Thoracic aorta (tissue), 2 donors: ENCODE results near the gene TCIRG1. TPM values are rescaled to one million over a fixed set of nuclear protein-coding genes. Genes with fewer than 3 reads are reported as not detected.

Source experiments
- ATAC-seq: fragments of 150-250 bp; one replicate; pipeline ENCODE4 v1.8.0; 2017; ENCODE audit warnings: low read depth; ENCODE audit not compliant: insufficient number of reproducible peaks, low FRiP score
- DNase-seq: peaks from one replicate; pipeline ENCODE4 v3.0.0-alpha.2; 2020; ENCODE audit warnings: low spot score
- H3K27ac ChIP-seq, 2 donors: fragments of 200-600 bp; sonication (generic); 1 replicate in 1 of 2; 2 replicates in 1 of 2; pipeline ENCODE4 v1.5.1; 2016; ENCODE audit warnings: mild to moderate bottlenecking in 2 of 2, moderate library complexity in 2 of 2
- H3K27me3 ChIP-seq: fragments of 200-600 bp; sonication (generic); replicated peaks from 2 replicates; pipeline ENCODE4 v1.6.0; 2016; ENCODE audit warnings: mild to moderate bottlenecking; ENCODE audit not compliant: insufficient read depth
- H3K36me3 ChIP-seq: fragments of 200-600 bp; sonication (generic); one replicate; pipeline ENCODE4 v1.5.1; 2016
- H3K4me1 ChIP-seq, 2 donors: fragments of 200-600 bp; sonication (generic); 1 replicate in 1 of 2; 2 replicates in 1 of 2; pipeline versions ENCODE4 v1.5.1 to v1.6.0; 2016; ENCODE audit warnings: low read depth in 2 of 2, mild to moderate bottlenecking in 1 of 2; ENCODE audit not compliant: control insufficient read depth in 1 of 2
- H3K4me3 ChIP-seq: fragments of 200-600 bp; sonication (generic); 2 replicates; pipeline ENCODE4 v1.5.1; 2016; ENCODE audit warnings: mild to moderate bottlenecking
- H3K9me3 ChIP-seq: fragments of 200-600 bp; sonication (generic); 2 replicates; pipeline ENCODE4 v1.5.1; 2016
- CTCF ChIP-seq: fragments of 200-600 bp; sonication (generic); IDR thresholded peaks from one replicate; pipeline ENCODE4 v1.5.1; 2019; ENCODE audit warnings: antibody characterized with exemption
- total RNA-seq, 2 donors: library from RNA; depleted of rRNA; stranded (reverse); fragments of >200 nt; gene quantifications; one replicate each; pipeline versions ENCODE4 v1.1.0 to v1.2.3, GENCODE V29; 2016

Gene TCIRG1
- total RNA-seq, 2 donors from 2014 or later = 167 to 281 TPM

- ATAC-seq (no peak), DNase-seq (no peak)
- H3K27ac ChIP-seq = no peak overlapping the region
- peaks cover 15 to 30% of the 10 kb centered on the region in 2 donors for H3K4me1 ChIP-seq
- H3K4me3 ChIP-seq = no peak overlapping the region
- no peaks in the 10 kb centered on the region for H3K27me3 ChIP-seq
- H3K36me3 ChIP-seq = peaks cover 29% of the 10 kb centered on the region
- H3K9me3 ChIP-seq = no peaks in the 10 kb centered on the region
- TF ChIP-seq CTCF = no peak
These were observed 4.2 kb downstream of the TCIRG1 start for GRCh38 chr11:68043029-68043348.

- no peak for DNase-seq
- H3K27ac ChIP-seq = no peak overlapping the region
These were observed 4.7 kb downstream of the TCIRG1 start for GRCh38 chr11:68043349-68044144.

GRCh38 chr11:68044145-68044813 lies 5.5 kb downstream of the TCIRG1 start:
- DNase-seq = no peak
- no peak overlapping the region for H3K27ac ChIP-seq

More at GRCh38 chr11:68043349-68044144, 4.7 kb downstream of the TCIRG1 start:
- Histone ChIP-seq H3K4me1 (peaks cover 11 to 24% of the 10 kb centered on the region in 2 donors), H3K4me3 (no peak overlapping the region), H3K27me3 (no peaks in the 10 kb centered on the region), H3K36me3 (peaks cover 30% of the 10 kb centered on the region), H3K9me3 (no peaks in the 10 kb centered on the region)
- no peak for ATAC-seq
- TF ChIP-seq CTCF = no peak

GRCh38 chr11:68044898-68045351 lies 6.1 kb downstream of the TCIRG1 start:
- H3K9me3 ChIP-seq = no peaks in the 10 kb centered on the region
- ATAC-seq = no peak
- H3K27me3 ChIP-seq = no peaks in the 10 kb centered on the region
- H3K4me3 ChIP-seq = no peak overlapping the region
- peaks cover 44% of the 10 kb centered on the region for H3K36me3 ChIP-seq
- H3K4me1 ChIP-seq = peaks cover 4 to 15% of the 10 kb centered on the region in 2 donors
- no peak overlapping the region for H3K27ac ChIP-seq
- DNase-seq = no peak
- no peak for TF ChIP-seq CTCF

More at GRCh38 chr11:68044145-68044813, 5.5 kb downstream of the TCIRG1 start:
- no peak overlapping the region for H3K4me3 ChIP-seq
- TF ChIP-seq CTCF = no peak
- no peaks in the 10 kb centered on the region for H3K27me3 ChIP-seq
- ATAC-seq = no peak
- H3K36me3 ChIP-seq = peaks cover 38% of the 10 kb centered on the region
- H3K9me3 ChIP-seq = no peaks in the 10 kb centered on the region
- peaks cover 9 to 21% of the 10 kb centered on the region in 2 donors for H3K4me1 ChIP-seq
